K562 (cell line): ENCODE results near the gene PRR5. TPM values are rescaled to one million over a fixed set of nuclear protein-coding genes. Genes with fewer than 3 reads are reported as not detected.

Source experiments
- ATAC-seq: fragments of 200-7000 bp; cut with Tn5 transposase; 3 replicates; pipeline ENCODE4 v1.9.1; 2020; ENCODE audit warnings: moderate library complexity
- BruUV-seq: library from RNA; stranded (reverse); fragments of 400-500 nt; replicated peaks from 2 replicates; lab custom pipeline; 2021; lab: Mats Ljungman, UMichigan
- CTCF ChIA-PET: fragments of 300-600 bp; formaldehyde crosslinking; extraction: SDS; loops from one replicate; lab custom pipeline; 2021; ENCODE audit warnings: low intra/inter-chr PET ratio; lab: Yijun Ruan, JAX
- POLR2A ChIA-PET: fragments of 300-600, 350-650 bp; sonication (Branson Sonifier 250); formaldehyde crosslinking; extraction: SDS; loops from one replicate; lab custom pipeline; 2021; ENCODE audit warnings: antibody characterized with exemption, inconsistent platforms; lab: Yijun Ruan, JAX
- DNase-seq, 4 experiments: peaks; one replicate each; pipeline versions ENCODE4 v3.0.0 to v3.0.0-alpha.2; 2011 to 2018; ENCODE audit warnings: low spot score in 3 of 4, mixed read lengths in 3 of 4; ENCODE audit errors: extremely low read depth in 1 of 4
- FAIRE-seq: peaks from 2 replicates; lab custom pipeline; 2011; peaks lifted over from hg19 to GRCh38; lab: Jason Lieb, UNC
- H2AFZ ChIP-seq: 2 replicates; pipeline ENCODE4 v1.6.0; 2011; ENCODE audit warnings: low read depth, low read length, control low read depth, inconsistent platforms
- H3K27ac ChIP-seq: fragments of 200-600 bp; 3 replicates; pipeline ENCODE4 v1.8.0; 2011; ENCODE audit warnings: low read depth, mild to moderate bottlenecking, control low read depth, inconsistent platforms, low read length, moderate library complexity, mixed read lengths; ENCODE audit errors: extremely low read depth
- H3K27me3 ChIP-seq, 2 experiments: fragments of 300-600 bp in 1 of 2; 2 replicates in 1 of 2; 3 replicates in 1 of 2; pipeline versions ENCODE4 v1.6.0 to v1.8.0; 2011; ENCODE audit warnings: inconsistent platforms in 2 of 2, low read length in 2 of 2, mild to moderate bottlenecking in 1 of 2, mixed read lengths in 1 of 2, moderate library complexity in 1 of 2; ENCODE audit not compliant: control insufficient read depth in 2 of 2, insufficient read depth in 2 of 2
- H3K36me3 ChIP-seq: fragments of 300-600 bp; 3 replicates; pipeline ENCODE4 v1.8.0; 2011; ENCODE audit warnings: mild to moderate bottlenecking, low read length, inconsistent platforms; ENCODE audit not compliant: control insufficient read depth, insufficient read depth
- H3K4me1 ChIP-seq, 2 experiments: fragments of 200-600 bp in 1 of 2; replicated peaks in 1 of 2; 2 replicates in 1 of 2; 3 replicates in 1 of 2; pipeline versions ENCODE4 v1.5.1 to v1.8.0; 2011; ENCODE audit warnings: inconsistent platforms in 2 of 2, low read length in 2 of 2, mild to moderate bottlenecking in 1 of 2, mixed read lengths in 1 of 2, moderate library complexity in 1 of 2; ENCODE audit not compliant: control insufficient read depth in 2 of 2, insufficient read depth in 2 of 2
- H3K4me2 ChIP-seq: 2 replicates; pipeline ENCODE4 v1.6.1; 2011; ENCODE audit warnings: low read length, control low read depth, inconsistent platforms, mixed read lengths; ENCODE audit not compliant: insufficient read depth
- H3K4me3 ChIP-seq: fragments of 200-600 bp; sonication (generic), shearing (Covaris generic); 2 replicates; pipeline ENCODE4 v1.5.1; 2016; ENCODE audit warnings: control low read depth, inconsistent platforms
- H3K79me2 ChIP-seq: fragments of 200-600 bp; 3 replicates; pipeline ENCODE4 v1.8.0; 2011; ENCODE audit warnings: low read length, inconsistent platforms; ENCODE audit not compliant: control insufficient read depth, insufficient read depth
- H3K9ac ChIP-seq, 2 experiments: 2 replicates each; pipeline versions ENCODE4 v1.6.0 to v1.6.1; 2011; ENCODE audit warnings: low read depth in 2 of 2, low read length in 2 of 2, control low read depth in 1 of 2, inconsistent platforms in 1 of 2, mild to moderate bottlenecking in 1 of 2, mixed read lengths in 1 of 2; ENCODE audit not compliant: insufficient read depth in 1 of 2
- H3K9me1 ChIP-seq: one replicate; pipeline ENCODE4 v1.6.0; 2011; ENCODE audit warnings: inconsistent platforms, mild to moderate bottlenecking, low read length, moderate library complexity; ENCODE audit not compliant: control insufficient read depth, insufficient read depth
- H3K9me3 ChIP-seq: replicated peaks from 2 replicates; pipeline ENCODE4 v1.5.1; 2011; ENCODE audit warnings: low read depth, low read length, inconsistent platforms; ENCODE audit not compliant: control insufficient read depth, insufficient read depth
- H4K20me1 ChIP-seq: replicated peaks from 2 replicates; pipeline ENCODE4 v1.6.1; 2011; ENCODE audit warnings: low read length, inconsistent platforms, mixed read lengths; ENCODE audit not compliant: control insufficient read depth, insufficient read depth
- ZNF436 ChIP-seq: fragments of 250-450, 450-650 bp; sonication (Bioruptor Pico); formaldehyde crosslinking; IDR thresholded peaks from 2 replicates; pipeline ENCODE4 v1.7.0; 2020; ENCODE audit warnings: mild to moderate bottlenecking
- WGBS: fragments of 100-300 bp; shearing (Covaris generic); methylation state at CpG from one replicate; pipeline ENCODE4 v1.1.6; 2016; ENCODE audit warnings: low coverage, mixed read lengths; ENCODE audit not compliant: insufficient coverage; ENCODE audit errors: missing lambda C conversion rate; 5-methylcytosine and 5-hydroxymethylcytosine counted together
- in situ Hi-C: fragments of 300-500 bp; cut with MboI; formaldehyde crosslinking; loops from 4 replicates; pipeline ENCODE4 v1.15.0; 2018; ENCODE audit warnings: inconsistent platforms, mixed read lengths
- intact Hi-C: fragments of 100-400 bp; cut with micrococcal nuclease; formaldehyde crosslinking; loops from 2 replicates; pipeline ENCODE4 v1.14.2; 2022
- polyA plus RNA-seq, 8 experiments: library from polyadenylated mRNA; depleted of rRNA in 4 of 8; stranded (reverse) in 5 of 8; unstranded in 3 of 8; fragments of >200 nt; fragmentation: Nextera tagmentation in 2 of 8; fragmentation: Illumina TruSeq in 1 of 8; extraction: Ambion mirVana in 2 of 8; extraction: Trizol in 1 of 8; gene quantifications; 2 replicates each; pipeline versions ENCODE4 v1.2.1 to v1.2.3, GENCODE V29; 2011 to 2014; ENCODE audit warnings: inconsistent platforms in 1 of 8, missing spikeins in 1 of 8
- total RNA-seq, 7 experiments: library from RNA; depleted of rRNA in 6 of 7; stranded (reverse); fragments of >200 nt in 6 of 7; fragmentation: Illumina TruSeq in 2 of 7; extraction: Trizol in 2 of 7; gene quantifications; 2 replicates each; pipeline versions ENCODE4 v1.2.1 to v1.2.3, GENCODE V29; 2011 to 2021; ENCODE audit warnings: low replicate concordance in 1 of 7
- TF ChIP-seq, protein P1 (sequence below): fragments of 450-650 bp; IDR thresholded peaks from 2 replicates; pipeline ENCODE4 v1.7.0; 2016; ENCODE audit warnings: borderline replicate concordance

PRR5 gene
- total and polyA plus RNA-seq, 9 of the 15 experiments (the other 6 are each of a cell fraction or from before 2014, with no cell fraction given): 0.13 to 21.0 (median 7.5) TPM

DNA sequence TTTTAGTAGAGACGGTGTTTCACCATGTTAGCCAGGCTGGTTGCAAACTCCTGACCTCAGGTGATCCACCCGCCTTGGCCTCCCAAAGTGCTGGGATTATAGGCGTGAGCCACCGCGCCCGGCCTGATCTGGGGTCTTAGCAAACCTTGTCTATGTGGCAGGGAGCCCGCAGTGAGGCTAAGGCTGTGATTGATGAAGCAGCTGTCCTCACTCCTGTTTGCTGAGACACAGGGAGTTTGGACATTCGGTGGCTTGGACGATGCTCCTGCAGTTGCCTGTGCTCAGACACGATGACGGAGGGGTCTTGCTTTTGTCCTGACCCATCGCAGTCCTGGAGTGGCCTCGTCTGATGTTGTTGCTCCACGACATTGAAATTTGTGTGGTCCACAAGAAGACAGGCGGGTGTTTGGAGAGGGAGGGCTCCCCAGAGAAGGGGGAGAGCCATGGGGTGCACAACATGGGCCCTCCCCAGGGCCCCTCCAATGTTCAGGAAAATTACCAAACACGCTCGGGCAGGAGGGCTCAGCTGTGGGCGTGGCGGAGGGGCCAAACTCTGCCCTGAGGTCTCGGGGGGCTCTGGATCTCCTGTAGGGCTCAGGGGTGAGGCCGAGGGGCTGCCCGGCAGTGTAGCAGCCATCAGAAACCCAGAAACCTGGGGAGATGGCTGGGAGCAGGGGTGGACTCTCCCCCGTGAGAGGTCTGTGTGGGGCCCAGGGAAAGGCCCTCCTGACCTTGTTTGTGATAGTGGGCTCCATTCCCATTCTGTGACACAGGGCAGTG is 41.8 kb upstream of the PRR5 start:
- no peak for FAIRE-seq

More for the DNA sequence above, 41.8 kb upstream of the PRR5 start:
- Histone ChIP-seq H3K36me3 (no peaks in the 10 kb centered on the region), H3K4me3 (no peak overlapping the region), H3K79me2 (no peaks in the 10 kb centered on the region), H3K9me3 (no peaks in the 10 kb centered on the region), H3K9ac (no peak overlapping the region), H3K9me1 (no peaks in the 10 kb centered on the region), H3K27me3 (peaks cover 3 to 32% of the 10 kb centered on the region in 2 experiments; a peak in 3 of 5 replicates), H3K4me1 (peaks cover 0 to 5% of the 10 kb centered on the region in 2 experiments; a peak in 2 of 5 replicates), H3K27ac (no peak overlapping the region), H4K20me1 (no peaks in the 10 kb centered on the region), H3K4me2 (no peak overlapping the region), H2AFZ (no peak overlapping the region)
- CTCF ChIA-PET: no interaction called here
- BruUV-seq: no TSS peak
- POLR2A ChIA-PET: no interaction called here
- in situ Hi-C loops: no loop called here
- WGBS: 5% methylated on average over 18 of the region's 23 CpGs
- intact Hi-C loops: no loop called here
- ATAC-seq: no peak
- no peak for DNase-seq
- TF ChIP-seq ZNF436 (CRISPR knock-in tag): no peak
- TF ChIP-seq, protein P1, sequence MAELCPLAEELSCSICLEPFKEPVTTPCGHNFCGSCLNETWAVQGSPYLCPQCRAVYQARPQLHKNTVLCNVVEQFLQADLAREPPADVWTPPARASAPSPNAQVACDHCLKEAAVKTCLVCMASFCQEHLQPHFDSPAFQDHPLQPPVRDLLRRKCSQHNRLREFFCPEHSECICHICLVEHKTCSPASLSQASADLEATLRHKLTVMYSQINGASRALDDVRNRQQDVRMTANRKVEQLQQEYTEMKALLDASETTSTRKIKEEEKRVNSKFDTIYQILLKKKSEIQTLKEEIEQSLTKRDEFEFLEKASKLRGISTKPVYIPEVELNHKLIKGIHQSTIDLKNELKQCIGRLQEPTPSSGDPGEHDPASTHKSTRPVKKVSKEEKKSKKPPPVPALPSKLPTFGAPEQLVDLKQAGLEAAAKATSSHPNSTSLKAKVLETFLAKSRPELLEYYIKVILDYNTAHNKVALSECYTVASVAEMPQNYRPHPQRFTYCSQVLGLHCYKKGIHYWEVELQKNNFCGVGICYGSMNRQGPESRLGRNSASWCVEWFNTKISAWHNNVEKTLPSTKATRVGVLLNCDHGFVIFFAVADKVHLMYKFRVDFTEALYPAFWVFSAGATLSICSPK: no peak
